OCI-LY7 (cell line): ENCODE results near the gene KCTD5. TPM values are rescaled to one million over a fixed set of nuclear protein-coding genes. Genes with fewer than 3 reads are reported as not detected.
"Not testable (repeated sequence)": the region's sequence is repeated elsewhere in the genome, so short reads cannot be mapped to it uniquely, and the experiment has no call there.

Experiments
- BruUV-seq: library from RNA; stranded (reverse); fragments of 400-500 nt; replicated peaks from 2 replicates; lab custom pipeline; 2021; lab: Mats Ljungman, UMichigan
- CTCF ChIA-PET: fragments of 300-600 bp; sonication (Branson Sonifier 250); formaldehyde crosslinking; loops from one replicate; lab custom pipeline; 2022; ENCODE audit warnings: antibody characterized with exemption; ENCODE audit not compliant: unreplicated experiment; lab: Charles Lee
- POLR2A ChIA-PET: fragments of 300-600 bp; sonication (Branson Sonifier 250); formaldehyde crosslinking; loops from one replicate; lab custom pipeline; 2022; ENCODE audit warnings: antibody characterized with exemption; lab: Charles Lee
- DNase-seq: peaks from one replicate; pipeline ENCODE4 v3.0.0-alpha.2; 2015; ENCODE audit warnings: low spot score
- H2AFZ ChIP-seq: fragments of 200-600 bp; sonication (generic), shearing (Covaris generic); 2 replicates; pipeline ENCODE4 v1.6.1; 2014; ENCODE audit warnings: mild to moderate bottlenecking, antibody characterized with exemption, low read length, moderate library complexity
- H3K27ac ChIP-seq: fragments of 200-600 bp; sonication (generic); 2 replicates; pipeline ENCODE4 v1.5.1; 2014; ENCODE audit warnings: mixed run types, low read depth, mild to moderate bottlenecking, moderate library complexity, low read length, inconsistent platforms; ENCODE audit not compliant: poor library complexity, severe bottlenecking
- H3K36me3 ChIP-seq: fragments of 200-600 bp; sonication (generic); 2 replicates; pipeline ENCODE4 v1.6.1; 2014; ENCODE audit warnings: mild to moderate bottlenecking, antibody characterized with exemption, low read length, moderate library complexity, mixed read lengths; ENCODE audit not compliant: insufficient read depth
- H3K4me1 ChIP-seq: fragments of 200-600 bp; sonication (generic); 2 replicates; pipeline ENCODE4 v1.5.1; 2014; ENCODE audit warnings: mild to moderate bottlenecking, low read length; ENCODE audit not compliant: insufficient read depth, poor library complexity, severe bottlenecking
- H3K4me2 ChIP-seq: fragments of 200-600 bp; sonication (generic); 2 replicates; pipeline ENCODE4 v1.6.1; 2014; ENCODE audit warnings: mild to moderate bottlenecking, low read length
- H3K4me3 ChIP-seq: fragments of 200-600 bp; sonication (generic); 2 replicates; pipeline ENCODE4 v1.5.1; 2014; ENCODE audit warnings: mild to moderate bottlenecking, low read depth, low read length; ENCODE audit not compliant: poor library complexity, severe bottlenecking
- H3K79me2 ChIP-seq: fragments of 200-600 bp; sonication (generic); 2 replicates; pipeline ENCODE4 v1.6.1; 2016; ENCODE audit warnings: low read depth, mild to moderate bottlenecking, low read length, moderate library complexity, mixed read lengths; ENCODE audit not compliant: insufficient read depth
- H3K9me2 ChIP-seq: fragments of 200-600 bp; sonication (generic); 2 replicates; pipeline ENCODE4 v1.6.1; 2016; ENCODE audit warnings: mild to moderate bottlenecking, low read length, mixed read lengths; ENCODE audit not compliant: insufficient read depth
- H3K9me3 ChIP-seq: fragments of 200-600 bp; sonication (generic); 2 replicates; pipeline ENCODE4 v1.6.1; 2014; ENCODE audit warnings: mild to moderate bottlenecking, mixed run types, low read length, mixed read lengths
- H4K20me1 ChIP-seq: fragments of 200-600 bp; sonication (generic); 2 replicates; pipeline ENCODE4 v1.6.1; 2014; ENCODE audit warnings: mild to moderate bottlenecking, antibody characterized with exemption, low read length, moderate library complexity, mixed read lengths; ENCODE audit not compliant: insufficient read depth
- CTCF ChIP-seq: fragments of 200-600 bp; sonication (generic); conservative IDR thresholded peaks from 2 replicates; pipeline ENCODE4 v1.5.1; 2014; ENCODE audit warnings: mild to moderate bottlenecking, antibody characterized with exemption, low read length, moderate library complexity, mixed read lengths
- EZH2phosphoT487 ChIP-seq: fragments of 200-600 bp; sonication (generic); IDR thresholded peaks from 2 replicates; pipeline ENCODE4 v1.6.1; 2018; ENCODE audit warnings: low read depth, borderline replicate concordance, mild to moderate bottlenecking, mixed run types, antibody characterized with exemption, low read length, moderate library complexity, mixed read lengths
- intact Hi-C: fragments of 100-400 bp; cut with micrococcal nuclease; formaldehyde crosslinking; loops from one replicate; pipeline ENCODE4 v1.10.0; 2022; ENCODE audit not compliant: unreplicated experiment
- total RNA-seq, 2 experiments: library from RNA; depleted of rRNA in 1 of 2; stranded (reverse); fragments of >200 nt in 1 of 2; shearing (Covaris generic) in 1 of 2; gene quantifications; 2 replicates each; pipeline ENCODE4 v1.2.3, GENCODE V29; 2014 to 2022

The KCTD5 gene
- total RNA-seq, 2 experiments from 2014 or later: 25.8 to 34.6 TPM

- Histone ChIP-seq H4K20me1 (no peaks in the 10 kb centered on the region), H3K36me3 (no peaks in the 10 kb centered on the region), H3K9me3 (no peaks in the 10 kb centered on the region), H3K27ac (peak within 1 kb of the TSS; percentile 39), H2AFZ (peak within 1 kb of the TSS; percentile 41), H3K4me1 (peaks cover 6% of the 10 kb centered on the region), H3K9me2 (no peaks in the 10 kb centered on the region), H3K4me2 (peak within 1 kb of the TSS; percentile 54), H3K4me3 (peak within 1 kb of the TSS; percentile 72), H3K79me2 (no peaks in the 10 kb centered on the region)
- intact Hi-C loops: loop anchor here (1.0 to 2.0 kb wide), 2 partner anchors 37 to 57 kb away; partner anchors contain the start of genes ELOB and KCTD5
- ChIA-PET CTCF (no interaction called here), POLR2A (no interaction called here)
- no TSS peak for BruUV-seq
- TF ChIP-seq EZH2phosphoT487 (no peak), CTCF (no peak)
- DNase-seq: no peak
These were observed 37.7 kb downstream of the KCTD5 start, which contains the start of gene PRSS27 for GRCh38 chr16:2720064-2720457. TSS of gene PRSS27 (minus strand) at chr16:2720224. CDS start at chr16:2720160, 64 bp downstream.

DNA sequence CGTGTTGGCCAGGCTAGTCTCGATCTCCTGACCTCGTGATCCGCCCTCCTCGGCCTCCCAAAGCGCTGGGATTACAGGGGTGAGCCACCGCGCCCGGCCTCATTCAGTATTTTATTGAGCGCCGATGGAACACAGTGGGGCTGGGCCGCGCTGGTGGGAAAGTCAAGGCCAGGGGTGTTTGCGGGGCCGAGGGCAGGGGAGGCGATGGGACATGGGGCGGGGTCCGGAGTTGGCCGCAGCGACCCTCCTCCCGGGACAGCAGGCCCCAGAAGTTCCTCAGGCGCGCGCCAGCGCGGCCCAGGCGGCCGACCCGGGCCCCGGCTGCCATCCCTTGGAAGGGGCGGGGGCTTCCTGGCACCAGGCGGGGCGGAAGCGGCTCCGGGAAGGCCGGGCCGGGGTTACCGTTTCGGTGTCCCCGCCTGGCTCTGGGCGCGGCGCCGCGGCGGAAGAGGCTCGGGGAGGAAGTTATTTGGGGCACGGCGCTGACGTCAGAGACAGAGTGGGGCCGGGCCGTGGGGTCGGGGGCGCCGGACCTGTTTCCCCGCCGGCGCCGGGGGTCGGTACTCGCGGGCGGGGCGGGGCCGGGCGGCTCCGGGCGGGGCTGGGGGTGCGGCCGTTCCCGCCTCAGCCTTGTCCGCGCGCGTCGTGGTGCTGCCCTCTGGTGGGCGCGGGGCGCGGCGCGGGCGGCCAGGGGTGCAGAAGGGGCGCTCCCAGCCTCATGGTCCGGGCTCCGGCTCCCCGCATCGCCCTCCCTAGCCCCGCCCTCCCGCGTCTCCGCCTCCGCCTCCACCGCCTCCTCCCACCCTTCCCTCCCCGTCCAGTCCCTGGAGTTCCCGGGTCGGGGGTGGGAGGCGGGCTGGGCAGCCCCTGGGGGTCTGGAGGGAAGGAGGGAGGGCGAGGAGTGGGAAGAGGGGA is 38.7 kb downstream of the KCTD5 start:
- Histone ChIP-seq H3K9me3 (no peaks in the 10 kb centered on the region), H3K27ac (peak overlapping the region; percentile 39), H3K4me3 (peak overlapping the region; percentile 72), H4K20me1 (no peaks in the 10 kb centered on the region), H3K9me2 (no peaks in the 10 kb centered on the region), H3K4me1 (peaks cover 6% of the 10 kb centered on the region), H3K36me3 (no peaks in the 10 kb centered on the region), H2AFZ (peak overlapping the region; percentile 93), H3K4me2 (peak overlapping the region; percentile 75), H3K79me2 (no peaks in the 10 kb centered on the region)
- CTCF ChIA-PET: no interaction called here
- peak; percentile 56; the same call in 1 of the 2 replicates for TF ChIP-seq CTCF
- TF ChIP-seq EZH2phosphoT487: no peak
- DNase-seq: peak; percentile 91
- intact Hi-C loops: loop anchor here (1.0 to 2.0 kb wide), 2 partner anchors 38 to 56 kb away; partner anchors contain the start of genes ELOB and KCTD5
- POLR2A ChIA-PET: no interaction called here
- BruUV-seq: no TSS peak

- BruUV-seq, H3K9me2 ChIP-seq, H3K79me2 ChIP-seq, CTCF ChIA-PET, POLR2A ChIA-PET, H4K20me1 ChIP-seq, DNase-seq, H3K4me1 ChIP-seq, H3K36me3 ChIP-seq, H3K9me3 ChIP-seq: not testable (repeated sequence)
- H2AFZ ChIP-seq: peak overlapping the region; percentile 93
- peak overlapping the region; percentile 23 for H3K27ac ChIP-seq
- intact Hi-C loops: loop anchor here (2.0 kb wide), 1 partner anchor 39 kb away; the partner anchor contains the start of gene KCTD5
- peak overlapping the region; percentile 72 for H3K4me3 ChIP-seq
- H3K4me2 ChIP-seq: peak overlapping the region; percentile 75
These were observed 39.4 kb downstream of the KCTD5 start for GRCh38 chr16:2721634-2722173.
